A549 (cell line): ENCODE results near the gene RPL28. TPM values are rescaled to one million over a fixed set of nuclear protein-coding genes. Genes with fewer than 3 reads are reported as not detected.
A peak's percentile ranks its signal among the peaks of the same experiment; 100 is the strongest.

Source experiments
- ATAC-seq, 2 experiments: fragments of 200-7000 bp in 1 of 2; fragments of >200 bp in 1 of 2; cut with Nextera tagmentation in 1 of 2; cut with Tn5 transposase in 1 of 2; 3 replicates each; pipeline versions ENCODE4 v1.8.0 to v1.9.1; 2018 to 2020; ENCODE audit warnings: mild to moderate bottlenecking in 1 of 2, moderate library complexity in 1 of 2
- CTCF ChIA-PET: fragments of 300-600 bp; sonication (Branson Sonifier 250); formaldehyde crosslinking; extraction: SDS; loops from one replicate; lab custom pipeline; 2021; ENCODE audit warnings: antibody characterized with exemption, inconsistent platforms; lab: Yijun Ruan, JAX
- POLR2A ChIA-PET: fragments of 350-600 bp; formaldehyde crosslinking; extraction: SDS; loops from one replicate; lab custom pipeline; 2021; ENCODE audit warnings: antibody characterized with exemption, inconsistent platforms; lab: Yijun Ruan, JAX
- DNase-seq, 2 experiments: peaks; one replicate each; pipeline versions ENCODE4 v3.0.0 to v3.0.0-alpha.2; 2011 to 2016; ENCODE audit warnings: low read depth in 1 of 2, low spot score in 1 of 2
- FAIRE-seq: peaks from 2 replicates; lab custom pipeline; 2011; peaks lifted over from hg19 to GRCh38; lab: Jason Lieb, UNC
- H3K27ac ChIP-seq, 2 experiments: fragments of >200 bp; sonication (Bioruptor Twin); formaldehyde crosslinking; 3 replicates each; pipeline ENCODE4 v1.5.1; 2016 to 2017
- H3K4me1 ChIP-seq: fragments of >200 bp; sonication (Bioruptor Twin); formaldehyde crosslinking; 3 replicates; pipeline ENCODE4 v1.6.1; 2016
- H3K4me2 ChIP-seq: fragments of >200 bp; sonication (Bioruptor Twin); formaldehyde crosslinking; 3 replicates; pipeline ENCODE4 v1.6.1; 2016
- H3K4me3 ChIP-seq: fragments of >200 bp; sonication (Bioruptor Twin); formaldehyde crosslinking; 3 replicates; pipeline ENCODE4 v1.5.1; 2016
- H3K9me3 ChIP-seq: fragments of >200 bp; sonication (Bioruptor Twin); formaldehyde crosslinking; 3 replicates; pipeline ENCODE4 v1.6.1; 2016
- CBX2 ChIP-seq: fragments of 200-600 bp; sonication (generic); IDR thresholded peaks from 2 replicates; pipeline ENCODE4 v1.6.1; 2016; ENCODE audit warnings: low read depth, mild to moderate bottlenecking, borderline replicate concordance
- CEBPB ChIP-seq, 2 experiments: fragments of >200 bp in 1 of 2; sonication (Bioruptor Twin) in 1 of 2; formaldehyde crosslinking in 1 of 2; IDR thresholded peaks; 2 replicates each; pipeline ENCODE4 v1.6.1; 2012 to 2016
- FOSL2 ChIP-seq, 2 experiments: fragments of 450-650 bp in 1 of 2; fragments of >200 bp in 1 of 2; sonication (Bioruptor Twin) in 1 of 2; formaldehyde crosslinking; IDR thresholded peaks; 2 replicates each; pipeline versions ENCODE4 v1.5.0 to v1.6.1; 2016 to 2020; ENCODE audit warnings: mild to moderate bottlenecking in 1 of 2, moderate library complexity in 1 of 2
- HOXA7 ChIP-seq: fragments of 250-450 bp; sonication (Bioruptor Pico); IDR thresholded peaks from 2 replicates; pipeline ENCODE4 v1.5.0; 2020; ENCODE audit warnings: mild to moderate bottlenecking, moderate library complexity
- HOXB5 ChIP-seq: fragments of 250-450 bp; sonication (Bioruptor Pico); IDR thresholded peaks from 2 replicates; pipeline ENCODE4 v1.5.0; 2020; ENCODE audit warnings: mild to moderate bottlenecking, moderate library complexity
- KDM1A ChIP-seq: fragments of 200-600 bp; sonication (generic); IDR thresholded peaks from 2 replicates; pipeline ENCODE4 v1.6.1; 2016; ENCODE audit warnings: low read depth, mild to moderate bottlenecking
- NR3C1 ChIP-seq: fragments of >200 bp; sonication (Bioruptor Twin); formaldehyde crosslinking; IDR thresholded peaks from 3 replicates; pipeline ENCODE4 v1.6.1; 2017
- PHF8 ChIP-seq: fragments of 200-600 bp; sonication (generic); IDR thresholded peaks from 2 replicates; pipeline ENCODE4 v1.6.1; 2016; ENCODE audit warnings: low read depth, mild to moderate bottlenecking, antibody characterized with exemption, moderate library complexity, borderline replicate concordance
- POLR2AphosphoS2 ChIP-seq: conservative IDR thresholded peaks from 2 replicates; pipeline ENCODE4 v1.6.1; 2012; ENCODE audit warnings: low read length, improper control_type of control experiment, inconsistent platforms
- TP53 ChIP-seq: fragments of 250-450 bp; sonication (Bioruptor Pico); IDR thresholded peaks from 2 replicates; pipeline ENCODE4 v1.5.0; 2021; ENCODE audit warnings: mild to moderate bottlenecking, moderate library complexity
- WGBS: methylation state at CpG from one replicate; pipeline ENCODE4 v1.1.6; 2017; ENCODE audit errors: missing lambda C conversion rate; 5-methylcytosine and 5-hydroxymethylcytosine counted together
- polyA plus RNA-seq, 4 experiments: library from polyadenylated mRNA; depleted of rRNA in 3 of 4; stranded (reverse); fragments of >200 nt; fragmentation: RNase III in 1 of 4; extraction: RNeasy Plus Mini Kit Qiagen cat#74134 plus additional on column Dnase treatment in 1 of 4; gene quantifications; 2 replicates in 3 of 4; 3 replicates in 1 of 4; pipeline ENCODE4 v1.2.3, GENCODE V29; 2011 to 2017
- TF ChIP-seq, protein P1 (sequence below): IDR thresholded peaks from 2 replicates; pipeline ENCODE4 v1.6.1; 2012; ENCODE audit warnings: low read depth, borderline replicate concordance
- TF ChIP-seq, protein P2 (sequence below): IDR thresholded peaks from 2 replicates; pipeline ENCODE4 v1.6.1; 2012
- TF ChIP-seq, protein P3 (sequence below): IDR thresholded peaks from 2 replicates; pipeline ENCODE4 v1.6.1; 2012
- TF ChIP-seq, protein P4 (sequence below): fragments of 200-600 bp; sonication (generic); IDR thresholded peaks from 2 replicates; pipeline ENCODE4 v1.6.1; 2016; ENCODE audit warnings: antibody characterized with exemption, mild to moderate bottlenecking, moderate library complexity
- TF ChIP-seq, protein P5 (sequence below): fragments of 150-350 bp; IDR thresholded peaks from 2 replicates; pipeline ENCODE4 v1.6.1; 2014; ENCODE audit warnings: low read depth, mild to moderate bottlenecking, low read length
- TF ChIP-seq, protein P6 (sequence below): fragments of 250-450 bp; sonication (Bioruptor Pico); IDR thresholded peaks from 2 replicates; pipeline ENCODE4 v1.5.0; 2020; ENCODE audit warnings: low read depth, mild to moderate bottlenecking, moderate library complexity
- TF ChIP-seq, protein P7 (sequence below): fragments of >200 bp; sonication (Bioruptor Twin); formaldehyde crosslinking; IDR thresholded peaks from 3 replicates; pipeline ENCODE4 v1.6.1; 2016

The RPL28 gene
- polyA plus RNA-seq, 2 of the 4 experiments (the other 2 are of a cell fraction) = 329 to 2,037 TPM

DNA sequence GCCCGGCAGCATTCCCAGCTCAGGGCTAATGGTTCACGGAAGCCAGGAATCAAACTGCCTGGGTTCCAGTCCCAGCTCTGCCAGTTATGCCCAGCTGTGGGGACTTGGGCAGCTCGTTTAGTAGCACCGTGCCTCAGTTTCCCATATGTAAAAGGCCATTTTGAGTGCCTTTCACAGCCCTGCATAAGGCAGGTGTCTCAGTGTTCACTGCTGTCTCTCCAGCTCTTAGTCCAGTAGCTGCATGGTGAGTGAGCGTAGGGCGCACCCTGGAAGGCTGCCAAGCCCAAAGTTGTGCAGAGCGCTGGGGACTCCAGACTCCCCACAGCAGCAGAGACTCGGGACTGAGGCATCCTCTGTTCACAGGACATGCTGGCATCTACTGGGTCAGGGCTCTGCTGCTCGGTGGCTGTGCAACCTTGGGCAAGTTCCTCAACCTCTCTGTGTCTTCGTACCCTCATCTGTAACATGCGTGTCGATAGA, 5.5 kb downstream of the RPL28 start (continued):
- TF ChIP-seq HOXA7 (CRISPR knock-in tag) (0 out of 2 replicates have a peak, but pooled peaks have one; percentile 34), KDM1A (peak; percentile 91), PHF8 (no peak)
- TF ChIP-seq, protein P1, sequence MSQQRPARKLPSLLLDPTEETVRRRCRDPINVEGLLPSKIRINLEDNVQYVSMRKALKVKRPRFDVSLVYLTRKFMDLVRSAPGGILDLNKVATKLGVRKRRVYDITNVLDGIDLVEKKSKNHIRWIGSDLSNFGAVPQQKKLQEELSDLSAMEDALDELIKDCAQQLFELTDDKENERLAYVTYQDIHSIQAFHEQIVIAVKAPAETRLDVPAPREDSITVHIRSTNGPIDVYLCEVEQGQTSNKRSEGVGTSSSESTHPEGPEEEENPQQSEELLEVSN = no peak
- TF ChIP-seq, protein P2, sequence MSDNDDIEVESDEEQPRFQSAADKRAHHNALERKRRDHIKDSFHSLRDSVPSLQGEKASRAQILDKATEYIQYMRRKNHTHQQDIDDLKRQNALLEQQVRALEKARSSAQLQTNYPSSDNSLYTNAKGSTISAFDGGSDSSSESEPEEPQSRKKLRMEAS = no peak; the same call in 1 of the 2 replicates

DNA sequence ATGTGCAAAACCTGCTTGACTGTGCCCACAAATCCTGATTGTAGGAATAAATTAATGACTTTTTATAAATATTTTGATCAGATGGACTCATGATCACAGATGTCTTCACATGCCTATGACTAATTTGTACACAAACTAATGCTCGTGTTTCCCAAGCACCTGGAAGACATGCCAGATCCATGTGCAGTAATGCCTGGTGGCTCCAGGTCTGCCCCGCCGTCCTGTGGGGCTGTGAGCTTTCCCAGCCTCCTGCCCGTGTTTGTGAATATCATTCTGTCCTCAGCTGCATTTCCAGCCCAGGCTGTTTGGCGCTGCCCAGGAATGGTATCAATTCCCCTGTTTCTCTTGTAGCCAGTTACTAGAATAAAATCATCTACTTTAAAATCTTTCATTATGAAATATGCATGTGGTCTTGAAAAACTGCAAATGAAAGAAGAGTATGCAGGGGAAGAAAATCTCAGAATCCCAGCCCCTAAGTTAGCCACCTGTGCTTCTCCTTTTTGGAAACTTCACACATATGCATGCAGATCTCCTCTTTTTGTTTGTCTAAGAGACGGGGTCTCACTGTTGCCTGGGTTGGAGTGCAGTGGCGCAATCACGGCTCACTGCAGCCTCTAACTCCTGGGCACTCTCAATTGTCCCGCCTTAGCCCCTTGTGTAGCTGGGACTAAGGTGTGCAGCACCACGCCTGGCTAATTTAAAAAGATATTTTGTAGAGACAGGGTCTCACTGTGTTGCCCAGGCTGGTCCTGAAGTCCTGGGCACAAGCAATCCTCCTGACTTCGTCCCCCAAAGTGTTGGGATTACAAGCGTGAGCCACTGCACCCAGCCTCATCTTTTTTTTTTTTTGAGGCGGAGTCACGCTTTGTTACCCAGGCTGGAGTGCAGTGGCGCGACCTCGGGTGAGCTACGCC, 6.2 kb downstream of the RPL28 start:
- Histone ChIP-seq H3K9me3 (no peaks in the 10 kb centered on the region), H3K27ac (peak overlapping the region in 1 of 2 experiments; percentile 19; a peak in 3 of 6 replicates), H3K4me1 (peaks cover 61% of the 10 kb centered on the region), H3K4me3 (no peak overlapping the region), H3K4me2 (0 out of 3 replicates have a peak overlapping the region, but pooled peaks have one; percentile 4)
- FAIRE-seq (no peak), ATAC-seq (peak; percentile 6 to 27; a peak in 3 of 6 replicates), DNase-seq (no peak)
- TF ChIP-seq, protein P3, sequence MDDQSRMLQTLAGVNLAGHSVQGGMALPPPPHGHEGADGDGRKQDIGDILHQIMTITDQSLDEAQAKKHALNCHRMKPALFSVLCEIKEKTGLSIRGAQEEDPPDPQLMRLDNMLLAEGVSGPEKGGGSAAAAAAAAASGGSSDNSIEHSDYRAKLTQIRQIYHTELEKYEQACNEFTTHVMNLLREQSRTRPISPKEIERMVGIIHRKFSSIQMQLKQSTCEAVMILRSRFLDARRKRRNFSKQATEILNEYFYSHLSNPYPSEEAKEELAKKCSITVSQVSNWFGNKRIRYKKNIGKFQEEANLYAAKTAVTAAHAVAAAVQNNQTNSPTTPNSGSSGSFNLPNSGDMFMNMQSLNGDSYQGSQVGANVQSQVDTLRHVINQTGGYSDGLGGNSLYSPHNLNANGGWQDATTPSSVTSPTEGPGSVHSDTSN = 0 out of 2 replicates have a peak, but pooled peaks have one; percentile 55
- TF ChIP-seq CBX2 (no peak), TP53 (CRISPR knock-in tag) (no peak), NR3C1 (no peak), POLR2AphosphoS2 (0 out of 2 replicates have a peak, but pooled peaks have one; percentile 3), CEBPB (IDR thresholded peaks at IDR 0.05) (peak in 1 of 2 experiments; percentile 74; a peak in 2 of 4 replicates), FOSL2 (IDR thresholded peaks at IDR 0.05) (no peak), FOSL2 (CRISPR knock-in tag; IDR thresholded peaks at IDR 0.05) (peak; percentile 28), HOXB5 (no peak)
- TF ChIP-seq, protein P4, sequence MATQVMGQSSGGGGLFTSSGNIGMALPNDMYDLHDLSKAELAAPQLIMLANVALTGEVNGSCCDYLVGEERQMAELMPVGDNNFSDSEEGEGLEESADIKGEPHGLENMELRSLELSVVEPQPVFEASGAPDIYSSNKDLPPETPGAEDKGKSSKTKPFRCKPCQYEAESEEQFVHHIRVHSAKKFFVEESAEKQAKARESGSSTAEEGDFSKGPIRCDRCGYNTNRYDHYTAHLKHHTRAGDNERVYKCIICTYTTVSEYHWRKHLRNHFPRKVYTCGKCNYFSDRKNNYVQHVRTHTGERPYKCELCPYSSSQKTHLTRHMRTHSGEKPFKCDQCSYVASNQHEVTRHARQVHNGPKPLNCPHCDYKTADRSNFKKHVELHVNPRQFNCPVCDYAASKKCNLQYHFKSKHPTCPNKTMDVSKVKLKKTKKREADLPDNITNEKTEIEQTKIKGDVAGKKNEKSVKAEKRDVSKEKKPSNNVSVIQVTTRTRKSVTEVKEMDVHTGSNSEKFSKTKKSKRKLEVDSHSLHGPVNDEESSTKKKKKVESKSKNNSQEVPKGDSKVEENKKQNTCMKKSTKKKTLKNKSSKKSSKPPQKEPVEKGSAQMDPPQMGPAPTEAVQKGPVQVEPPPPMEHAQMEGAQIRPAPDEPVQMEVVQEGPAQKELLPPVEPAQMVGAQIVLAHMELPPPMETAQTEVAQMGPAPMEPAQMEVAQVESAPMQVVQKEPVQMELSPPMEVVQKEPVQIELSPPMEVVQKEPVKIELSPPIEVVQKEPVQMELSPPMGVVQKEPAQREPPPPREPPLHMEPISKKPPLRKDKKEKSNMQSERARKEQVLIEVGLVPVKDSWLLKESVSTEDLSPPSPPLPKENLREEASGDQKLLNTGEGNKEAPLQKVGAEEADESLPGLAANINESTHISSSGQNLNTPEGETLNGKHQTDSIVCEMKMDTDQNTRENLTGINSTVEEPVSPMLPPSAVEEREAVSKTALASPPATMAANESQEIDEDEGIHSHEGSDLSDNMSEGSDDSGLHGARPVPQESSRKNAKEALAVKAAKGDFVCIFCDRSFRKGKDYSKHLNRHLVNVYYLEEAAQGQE = no peak
- TF ChIP-seq, protein P5, sequence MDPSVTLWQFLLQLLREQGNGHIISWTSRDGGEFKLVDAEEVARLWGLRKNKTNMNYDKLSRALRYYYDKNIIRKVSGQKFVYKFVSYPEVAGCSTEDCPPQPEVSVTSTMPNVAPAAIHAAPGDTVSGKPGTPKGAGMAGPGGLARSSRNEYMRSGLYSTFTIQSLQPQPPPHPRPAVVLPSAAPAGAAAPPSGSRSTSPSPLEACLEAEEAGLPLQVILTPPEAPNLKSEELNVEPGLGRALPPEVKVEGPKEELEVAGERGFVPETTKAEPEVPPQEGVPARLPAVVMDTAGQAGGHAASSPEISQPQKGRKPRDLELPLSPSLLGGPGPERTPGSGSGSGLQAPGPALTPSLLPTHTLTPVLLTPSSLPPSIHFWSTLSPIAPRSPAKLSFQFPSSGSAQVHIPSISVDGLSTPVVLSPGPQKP = no peak
- TF ChIP-seq, protein P6, sequence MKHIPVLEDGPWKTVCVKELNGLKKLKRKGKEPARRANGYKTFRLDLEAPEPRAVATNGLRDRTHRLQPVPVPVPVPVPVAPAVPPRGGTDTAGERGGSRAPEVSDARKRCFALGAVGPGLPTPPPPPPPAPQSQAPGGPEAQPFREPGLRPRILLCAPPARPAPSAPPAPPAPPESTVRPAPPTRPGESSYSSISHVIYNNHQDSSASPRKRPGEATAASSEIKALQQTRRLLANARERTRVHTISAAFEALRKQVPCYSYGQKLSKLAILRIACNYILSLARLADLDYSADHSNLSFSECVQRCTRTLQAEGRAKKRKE = no peak
- TF ChIP-seq, protein P7, sequence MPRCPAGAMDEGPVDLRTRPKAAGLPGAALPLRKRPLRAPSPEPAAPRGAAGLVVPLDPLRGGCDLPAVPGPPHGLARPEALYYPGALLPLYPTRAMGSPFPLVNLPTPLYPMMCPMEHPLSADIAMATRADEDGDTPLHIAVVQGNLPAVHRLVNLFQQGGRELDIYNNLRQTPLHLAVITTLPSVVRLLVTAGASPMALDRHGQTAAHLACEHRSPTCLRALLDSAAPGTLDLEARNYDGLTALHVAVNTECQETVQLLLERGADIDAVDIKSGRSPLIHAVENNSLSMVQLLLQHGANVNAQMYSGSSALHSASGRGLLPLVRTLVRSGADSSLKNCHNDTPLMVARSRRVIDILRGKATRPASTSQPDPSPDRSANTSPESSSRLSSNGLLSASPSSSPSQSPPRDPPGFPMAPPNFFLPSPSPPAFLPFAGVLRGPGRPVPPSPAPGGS = 0 out of 3 replicates have a peak, but pooled peaks have one; percentile 28
- TF ChIP-seq, protein P2 = peak; percentile 17; the same call in 1 of the 2 replicates
- ChIA-PET POLR2A (interaction anchor here (1.2 to 6.5 kb wide), 3 partner anchors 15 to 275 kb away, joined by 4 to 55 read pairs (median 26); partner anchors contain the start of genes PPP1R12C and UBE2S), CTCF (interaction anchor here (1.0 to 7.0 kb wide), 6 partner anchors 9 to 104 kb away, joined by 3 to 38 read pairs (median 4); no protein-coding TSS in a partner anchor)
- 80% methylated on average over 18 of the region's 18 CpGs for WGBS
